Gastrocnemius medialis (tissue), 4 donors: ENCODE data around the gene ADAMTSL1. TPM values are rescaled to one million over a fixed set of nuclear protein-coding genes. Genes with fewer than 3 reads are reported as not detected.

Source experiments
- ATAC-seq, 2 donors: fragments of 150-250 bp; one replicate each; pipeline ENCODE4 v1.9.1; 2016
- DNase-seq, 2 donors: peaks; one replicate each; pipeline ENCODE4 v3.0.0-alpha.2; 2019
- H3K27ac ChIP-seq, 4 donors: fragments of 200-600 bp; sonication (generic); 1 replicate in 1 of 4; 2 replicates in 3 of 4; pipeline ENCODE4 v1.5.1; 2016 to 2018; ENCODE audit warnings: mild to moderate bottlenecking in 2 of 4, moderate library complexity in 1 of 4
- H3K27me3 ChIP-seq, 3 donors: fragments of 200-600 bp; sonication (generic) in 2 of 3; 1 replicate in 1 of 3; 2 replicates in 2 of 3; pipeline versions ENCODE4 v1.5.1 to v1.6.0; 2016 to 2019; ENCODE audit warnings: mild to moderate bottlenecking in 1 of 3, moderate library complexity in 1 of 3
- H3K36me3 ChIP-seq, 2 donors: fragments of 200-600 bp; sonication (generic) in 1 of 2; one replicate each; pipeline ENCODE4 v1.5.1; 2017 to 2018
- H3K4me1 ChIP-seq, 2 donors: fragments of 200-600 bp; sonication (generic) in 1 of 2; one replicate each; pipeline ENCODE4 v1.5.1; 2016 to 2017; ENCODE audit warnings: mild to moderate bottlenecking in 2 of 2
- H3K4me3 ChIP-seq, 4 donors: fragments of 200-600 bp; sonication (generic) in 3 of 4; 1 replicate in 1 of 4; 2 replicates in 3 of 4; pipeline ENCODE4 v1.5.1; 2016 to 2019; ENCODE audit warnings: mild to moderate bottlenecking in 2 of 4
- H3K9me3 ChIP-seq, 3 donors: fragments of 200-600 bp; sonication (generic) in 2 of 3; 1 replicate in 1 of 3; 2 replicates in 2 of 3; pipeline ENCODE4 v1.5.1; 2016 to 2019
- CTCF ChIP-seq, 5 experiments: fragments of 450-650 bp in 3 of 5; fragments of 200-600 bp in 2 of 5; sonication (generic) in 2 of 5; IDR thresholded peaks in 4 of 5; conservative IDR thresholded peaks in 1 of 5; 1 replicate in 4 of 5; 2 replicates in 1 of 5; pipeline ENCODE4 v1.5.1; 2016 to 2019; ENCODE audit warnings: antibody characterized with exemption in 5 of 5, mild to moderate bottlenecking in 3 of 5, moderate library complexity in 3 of 5
- POLR2A ChIP-seq, 2 donors: fragments of 450-650 bp; IDR thresholded peaks; one replicate each; pipeline ENCODE4 v1.6.1; 2017; ENCODE audit warnings: antibody characterized with exemption in 2 of 2, mild to moderate bottlenecking in 2 of 2, moderate library complexity in 2 of 2
- in situ Hi-C, 4 donors: fragments of 200-750 bp; cut with MboI; loops; one replicate each; pipeline versions ENCODE4 v1.15.0 to v1.8.0; 2017; ENCODE audit warnings: low sequenced_read_pairs in 4 of 4
- intact Hi-C: fragments of 100-400 bp; cut with DNase I; formaldehyde crosslinking; loops from one replicate; pipeline ENCODE4 v1.15.1; 2023; ENCODE audit warnings: low total_unique reads
- total RNA-seq, 4 donors: library from RNA; depleted of rRNA; stranded (reverse); fragments of >200 nt; gene quantifications; one replicate each; pipeline versions ENCODE4 v1.1.0 to v1.2.3, GENCODE V29; 2016

Gene ADAMTSL1
- total RNA-seq, 4 donors from 2014 or later = 0.05 to 0.58 (median 0.28) TPM

- peaks cover 15 to 21% of the 10 kb centered on the region in 2 donors for H3K4me1 ChIP-seq
- intact Hi-C loops = no loop called here
- H3K27ac ChIP-seq = peak overlapping the region in 1 of 4 donors; percentile 43
- no peaks in the 10 kb centered on the region for H3K36me3 ChIP-seq
- ATAC-seq (peak; percentile 82 to 91), DNase-seq (peak; percentile 23 to 24)
- no peak for TF ChIP-seq POLR2A (IDR thresholded peaks at IDR 0.05)
- no peak for TF ChIP-seq CTCF (IDR thresholded peaks at IDR 0.05 in 4 of 5, conservative IDR thresholded peaks at IDR 0.05 in 1 of 5)
- no peaks in the 10 kb centered on the region for H3K27me3 ChIP-seq
- no peaks in the 10 kb centered on the region for H3K9me3 ChIP-seq
- peak overlapping the region in 1 of 4 donors; percentile 27 for H3K4me3 ChIP-seq
- in situ Hi-C loops = no loop called here
Observed at GRCh38 chr9:18707061-18707461, 233.1 kb downstream of the ADAMTSL1 start.

- peak overlapping the region in 1 of 4 donors; percentile 27 for H3K4me3 ChIP-seq
- intact Hi-C loops = no loop called here
- DNase-seq (no peak), ATAC-seq (peak; percentile 22 to 30)
- H3K9me3 ChIP-seq = no peaks in the 10 kb centered on the region
- peaks cover 15 to 21% of the 10 kb centered on the region in 2 donors for H3K4me1 ChIP-seq
- H3K27ac ChIP-seq = peak overlapping the region in 1 of 4 donors; percentile 43
- in situ Hi-C loops = no loop called here
- no peaks in the 10 kb centered on the region for H3K36me3 ChIP-seq
- H3K27me3 ChIP-seq = no peaks in the 10 kb centered on the region
- TF ChIP-seq POLR2A (IDR thresholded peaks at IDR 0.05) = no peak
- TF ChIP-seq CTCF (IDR thresholded peaks at IDR 0.05 in 4 of 5, conservative IDR thresholded peaks at IDR 0.05 in 1 of 5) = no peak
Observed at GRCh38 chr9:18707489-18708205, 233.7 kb downstream of the ADAMTSL1 start.

- ATAC-seq (no peak), DNase-seq (no peak)
- H3K9me3 ChIP-seq = no peaks in the 10 kb centered on the region
- no peak overlapping the region for H3K27ac ChIP-seq
- H3K4me3 ChIP-seq = no peak overlapping the region
- TF ChIP-seq CTCF (IDR thresholded peaks at IDR 0.05 in 4 of 5, conservative IDR thresholded peaks at IDR 0.05 in 1 of 5) = no peak
- no peak for TF ChIP-seq POLR2A (IDR thresholded peaks at IDR 0.05)
- intact Hi-C loops = no loop called here
- H3K27me3 ChIP-seq = no peaks in the 10 kb centered on the region
- in situ Hi-C loops = no loop called here
- H3K4me1 ChIP-seq = peaks cover 15 to 21% of the 10 kb centered on the region in 2 donors
- no peaks in the 10 kb centered on the region for H3K36me3 ChIP-seq
Observed at GRCh38 chr9:18708429-18708828, 234.5 kb downstream of the ADAMTSL1 start.

- H3K4me1 ChIP-seq = peaks cover 15 to 21% of the 10 kb centered on the region in 2 donors
- intact Hi-C loops (no loop called here), in situ Hi-C loops (no loop called here)
- no peaks in the 10 kb centered on the region for H3K9me3 ChIP-seq
- H3K27me3 ChIP-seq = no peaks in the 10 kb centered on the region
- DNase-seq (no peak), ATAC-seq (no peak)
- TF ChIP-seq POLR2A (IDR thresholded peaks at IDR 0.05) = no peak
- no peak for TF ChIP-seq CTCF (IDR thresholded peaks at IDR 0.05 in 4 of 5, conservative IDR thresholded peaks at IDR 0.05 in 1 of 5)
- no peak overlapping the region for H3K27ac ChIP-seq
- H3K4me3 ChIP-seq = no peak overlapping the region
- no peaks in the 10 kb centered on the region for H3K36me3 ChIP-seq
Observed at GRCh38 chr9:18710065-18710464, 236.1 kb downstream of the ADAMTSL1 start.
